Measurements from ENCODE around the gene NOVA1. TPM values are rescaled to one million over a fixed set of nuclear protein-coding genes. Genes with fewer than 3 reads are reported as not detected.

The NOVA1 gene
- total RNA-seq, 1 experiment from 2014 or later, result not detected

- ChIA-PET POLR2A (no interaction called here), CTCF (no interaction called here)
- Mint-ChIP-seq H3K4me1 (ENCODE audit: insufficient read depth, unreplicated experiment) (no peaks in the 10 kb centered on the region), H3K27ac (ENCODE audit: low read depth, unreplicated experiment) (no peak overlapping the region), H3K36me3 (ENCODE audit: insufficient read depth, unreplicated experiment) (no peaks in the 10 kb centered on the region), H3K27me3 (ENCODE audit: insufficient read depth, unreplicated experiment) (no peaks in the 10 kb centered on the region), H3K4me3 (ENCODE audit: unreplicated experiment) (no peak overlapping the region), H3K9me3 (ENCODE audit: unreplicated experiment) (peaks cover 7% of the 10 kb centered on the region)
- no peak for TF ChIP-seq CTCF (IDR thresholded peaks at IDR 0.05; ENCODE audit: unreplicated experiment)
- BruUV-seq (replicated peaks), result no TSS peak
- DNase-seq (ENCODE audit: unreplicated experiment), result no peak
- intact Hi-C loops (cut with micrococcal nuclease), result no loop called here
Observed at GRCh38 chr14:26415618-26416123, 182.2 kb downstream of the NOVA1 start.

- no peak for TF ChIP-seq CTCF (IDR thresholded peaks at IDR 0.05; ENCODE audit: unreplicated experiment)
- Mint-ChIP-seq H3K36me3 (ENCODE audit: insufficient read depth, unreplicated experiment) (no peaks in the 10 kb centered on the region), H3K9me3 (ENCODE audit: unreplicated experiment) (peaks cover 7% of the 10 kb centered on the region), H3K27me3 (ENCODE audit: insufficient read depth, unreplicated experiment) (no peaks in the 10 kb centered on the region), H3K4me3 (ENCODE audit: unreplicated experiment) (no peak overlapping the region), H3K4me1 (ENCODE audit: insufficient read depth, unreplicated experiment) (no peaks in the 10 kb centered on the region), H3K27ac (ENCODE audit: low read depth, unreplicated experiment) (no peak overlapping the region)
- intact Hi-C loops (cut with micrococcal nuclease), result no loop called here
- POLR2A ChIA-PET, result no interaction called here
- CTCF ChIA-PET, result no interaction called here
- no TSS peak for BruUV-seq (replicated peaks)
- no peak for DNase-seq (ENCODE audit: unreplicated experiment)
Observed at GRCh38 chr14:26414926-26415325, 182.9 kb downstream of the NOVA1 start.

DNA sequence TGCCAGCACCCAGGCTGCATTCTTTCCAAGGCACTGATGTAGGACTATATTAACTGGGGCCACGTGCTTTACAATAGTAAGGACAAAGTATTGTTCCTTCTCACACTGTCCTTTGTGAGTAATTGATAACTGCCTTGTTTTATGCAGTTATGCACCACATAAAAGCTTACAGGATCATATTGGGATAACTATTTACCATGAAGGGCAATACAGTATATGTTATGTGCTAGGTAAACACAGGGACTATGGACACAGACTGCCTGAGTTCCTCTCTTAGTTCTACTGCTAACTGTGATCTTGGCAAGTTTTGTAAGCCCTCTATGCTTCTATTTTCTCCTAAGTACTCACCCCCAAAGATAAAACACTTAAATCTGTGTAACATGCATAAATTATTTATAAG lies 183.7 kb downstream of the NOVA1 start:
- CTCF ChIA-PET, result no interaction called here
- POLR2A ChIA-PET, result no interaction called here
- H3K4me3 Mint-ChIP-seq (ENCODE audit: unreplicated experiment), result no peak overlapping the region
- H3K36me3 Mint-ChIP-seq (ENCODE audit: insufficient read depth, unreplicated experiment), result no peaks in the 10 kb centered on the region
- H3K27me3 Mint-ChIP-seq (ENCODE audit: insufficient read depth, unreplicated experiment), result no peaks in the 10 kb centered on the region
- no peak for TF ChIP-seq CTCF (IDR thresholded peaks at IDR 0.05; ENCODE audit: unreplicated experiment)
- H3K27ac Mint-ChIP-seq (ENCODE audit: low read depth, unreplicated experiment), result no peak overlapping the region
- intact Hi-C loops (cut with micrococcal nuclease), result no loop called here
- H3K4me1 Mint-ChIP-seq (ENCODE audit: insufficient read depth, unreplicated experiment), result no peaks in the 10 kb centered on the region
- no peak for DNase-seq (ENCODE audit: unreplicated experiment)
- no peaks in the 10 kb centered on the region for H3K9me3 Mint-ChIP-seq (ENCODE audit: unreplicated experiment)
- BruUV-seq (replicated peaks), result no TSS peak

DNA sequence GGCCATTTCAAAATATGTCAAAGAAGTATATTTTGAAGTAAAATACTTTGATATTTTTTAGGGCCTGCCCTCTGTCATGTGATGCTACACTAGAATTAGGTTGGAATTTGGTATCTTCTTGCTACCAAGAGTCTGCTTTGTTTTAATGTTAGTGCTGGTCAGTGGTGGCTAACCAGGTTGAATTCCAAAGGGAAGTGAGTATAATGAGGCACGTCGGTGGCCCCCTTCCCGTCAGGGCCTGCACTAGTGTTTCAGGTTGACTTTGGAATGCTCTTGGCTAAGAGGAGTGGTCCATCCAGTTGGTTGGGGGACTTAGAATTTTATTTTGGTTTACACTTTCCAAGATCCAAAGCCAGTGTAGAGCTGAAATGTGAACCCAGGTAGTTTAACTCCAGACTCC lies 185.4 kb downstream of the NOVA1 start:
- ChIA-PET CTCF (no interaction called here), POLR2A (no interaction called here)
- Mint-ChIP-seq H3K36me3 (ENCODE audit: insufficient read depth, unreplicated experiment) (no peaks in the 10 kb centered on the region), H3K27ac (ENCODE audit: low read depth, unreplicated experiment) (no peak overlapping the region), H3K4me3 (ENCODE audit: unreplicated experiment) (no peak overlapping the region), H3K27me3 (ENCODE audit: insufficient read depth, unreplicated experiment) (no peaks in the 10 kb centered on the region), H3K4me1 (ENCODE audit: insufficient read depth, unreplicated experiment) (no peaks in the 10 kb centered on the region), H3K9me3 (ENCODE audit: unreplicated experiment) (no peaks in the 10 kb centered on the region)
- no peak for DNase-seq (ENCODE audit: unreplicated experiment)
- intact Hi-C loops (cut with micrococcal nuclease), result no loop called here
- TF ChIP-seq CTCF (IDR thresholded peaks at IDR 0.05; ENCODE audit: unreplicated experiment), result no peak
- BruUV-seq (replicated peaks), result no TSS peak
